Large intestine (tissue), 12 donors: Measurements from ENCODE around the gene KRT20. TPM values are rescaled to one million over a fixed set of nuclear protein-coding genes. Genes with fewer than 3 reads are reported as not detected.
"Not testable (repeated sequence)": the region's sequence is repeated elsewhere in the genome, so short reads cannot be mapped to it uniquely, and the experiment has no call there.

Source experiments
- DNase-seq, 2 donors: peaks; one replicate each; pipeline versions ENCODE4 v3.0.0 to v3.0.0-alpha.2; 2013
- H3K27ac ChIP-seq: one replicate; pipeline ENCODE4 v1.5.1; 2013; ENCODE audit warnings: low read length
- H3K27me3 ChIP-seq: 2 replicates; pipeline ENCODE4 v1.6.1; 2013; ENCODE audit warnings: low read length; ENCODE audit not compliant: control insufficient read depth, insufficient read depth
- H3K36me3 ChIP-seq: 2 replicates; pipeline ENCODE4 v1.6.1; 2013; ENCODE audit warnings: low read length; ENCODE audit not compliant: control insufficient read depth, insufficient read depth
- H3K4me1 ChIP-seq: one replicate; pipeline ENCODE4 v1.6.1; 2013; ENCODE audit warnings: low read length; ENCODE audit not compliant: control insufficient read depth, insufficient read depth
- H3K4me3 ChIP-seq: one replicate; pipeline ENCODE4 v1.5.1; 2013; ENCODE audit warnings: low read length
- H3K9me3 ChIP-seq: one replicate; pipeline ENCODE4 v1.6.1; 2013; ENCODE audit warnings: mild to moderate bottlenecking, low read depth, low read length, moderate library complexity; ENCODE audit not compliant: control insufficient read depth
- whole genome bisulfite sequencing: methylation state at CpG from one replicate; pipeline ENCODE4 v1.1.5; 2013; ENCODE audit warnings: low lambda C conversion rate; ENCODE audit not compliant: insufficient coverage; 5-methylcytosine and 5-hydroxymethylcytosine counted together
- long read RNA-seq, 11 donors: transcript quantifications; one replicate each; lab custom pipeline, GENCODE V29; 2026
- polyA plus RNA-seq: library from polyadenylated mRNA; unstranded; fragments of 120-200 nt; gene quantifications from one replicate; pipeline ENCODE4 v1.2.1, GENCODE V29; 2013

The KRT20 gene
- 31.7 TPM for polyA plus RNA-seq
- long read RNA-seq, donor 1, transcript KRT20-201 (8 exons, 1,737 nt): major isoform, 6 of 7 reads
- long read RNA-seq, donor 1, partial matches to known transcripts: 0 of 7 reads
- long read RNA-seq, donor 1, other reads (novel, unspliced or antisense): 0 of 7 reads
- long read RNA-seq, donor 2, transcript KRT20-201 (8 exons, 1,737 nt): major isoform, 26 of 26 reads
- long read RNA-seq, donor 2, partial matches to known transcripts: 0 of 26 reads
- long read RNA-seq, donor 2, other reads (novel, unspliced or antisense): 0 of 26 reads
- long read RNA-seq, donor 3: 0 reads
- long read RNA-seq, donor 4, partial matches to known transcripts: 0 of 1 reads
- long read RNA-seq, donor 4, other reads (novel, unspliced or antisense): 0 of 1 reads
- long read RNA-seq, donor 5, transcript KRT20-201 (8 exons, 1,737 nt): major isoform, 6 of 6 reads
- long read RNA-seq, donor 5, partial matches to known transcripts: 0 of 6 reads
- long read RNA-seq, donor 5, other reads (novel, unspliced or antisense): 0 of 6 reads
- long read RNA-seq, donor 6, transcript KRT20-201 (8 exons, 1,737 nt): major isoform, 16 of 16 reads
- long read RNA-seq, donor 6, partial matches to known transcripts: 0 of 16 reads
- long read RNA-seq, donor 6, other reads (novel, unspliced or antisense): 0 of 16 reads
- long read RNA-seq, donor 7, transcript KRT20-201 (8 exons, 1,737 nt): major isoform, 16 of 30 reads
- long read RNA-seq, donor 7, partial matches to known transcripts: 14 of 30 reads
- long read RNA-seq, donor 7, other reads (novel, unspliced or antisense): 0 of 30 reads
- long read RNA-seq, donor 8, transcript KRT20-201 (8 exons, 1,737 nt): major isoform, 12 of 12 reads
- long read RNA-seq, donor 8, partial matches to known transcripts: 0 of 12 reads
- long read RNA-seq, donor 8, other reads (novel, unspliced or antisense): 0 of 12 reads
- long read RNA-seq, donor 9, transcript KRT20-201 (8 exons, 1,737 nt): major isoform, 15 of 20 reads
- long read RNA-seq, donor 9, partial matches to known transcripts: 5 of 20 reads
- long read RNA-seq, donor 9, other reads (novel, unspliced or antisense): 0 of 20 reads
- long read RNA-seq, donor 10, transcript KRT20-201 (8 exons, 1,737 nt): major isoform, 11 of 19 reads
- long read RNA-seq, donor 10, partial matches to known transcripts: 7 of 19 reads
- long read RNA-seq, donor 10, other reads (novel, unspliced or antisense): 0 of 19 reads
- long read RNA-seq, donor 11, transcript KRT20-201 (8 exons, 1,737 nt): major isoform, 13 of 13 reads
- long read RNA-seq, donor 11, partial matches to known transcripts: 0 of 13 reads
- long read RNA-seq, donor 11, other reads (novel, unspliced or antisense): 0 of 13 reads

- no peaks in the 10 kb centered on the region for H3K27me3 ChIP-seq
- H3K9me3 ChIP-seq: no peaks in the 10 kb centered on the region
- H3K27ac ChIP-seq: peak within 1 kb of the TSS; percentile 87
- H3K4me3 ChIP-seq: peak within 1 kb of the TSS; percentile 7
- 82% methylated on average over 2 of the region's 23 CpGs for WGBS
- H3K4me1 ChIP-seq: peaks cover 42% of the 10 kb centered on the region
- DNase-seq: peak in 1 of 2 donors; percentile 60
- no peaks in the 10 kb centered on the region for H3K36me3 ChIP-seq
Observed at GRCh38 chr17:40884708-40885512, at the start of gene KRT20. TSS of gene KRT20 (minus strand) at chr17:40885242. CDS start at chr17:40885185, 57 bp downstream.

- Histone ChIP-seq H3K4me1 (peaks cover 3% of the 10 kb centered on the region), H3K27me3 (no peaks in the 10 kb centered on the region), H3K9me3 (no peaks in the 10 kb centered on the region), H3K36me3 (no peaks in the 10 kb centered on the region), H3K27ac (no peak overlapping the region), H3K4me3 (no peak overlapping the region)
- WGBS: no CpG with 5 or more reads among the region's 2 CpGs
- no peak for DNase-seq
Observed at GRCh38 chr17:40932608-40933007, 47.6 kb upstream of the KRT20 start.

GRCh38 chr17:40931311-40931710 is 46.3 kb upstream of the KRT20 start:
- Histone ChIP-seq H3K4me1 (peaks cover 1% of the 10 kb centered on the region), H3K27ac (no peak overlapping the region), H3K27me3 (peaks cover 5% of the 10 kb centered on the region), H3K9me3 (no peaks in the 10 kb centered on the region), H3K36me3 (no peaks in the 10 kb centered on the region), H3K4me3 (no peak overlapping the region)
- no peak for DNase-seq
- WGBS: 75% methylated on average over 1 of the region's 3 CpGs

GRCh38 chr17:40926341-40926740 is 41.3 kb upstream of the KRT20 start:
- DNase-seq: no peak
- peaks cover 15% of the 10 kb centered on the region for H3K27me3 ChIP-seq
- 82% methylated on average over 3 of the region's 8 CpGs for WGBS
- H3K9me3 ChIP-seq: no peaks in the 10 kb centered on the region
- H3K4me1 ChIP-seq: no peaks in the 10 kb centered on the region
- H3K4me3 ChIP-seq: no peak overlapping the region
- H3K27ac ChIP-seq: no peak overlapping the region
- H3K36me3 ChIP-seq: no peaks in the 10 kb centered on the region

GRCh38 chr17:40922239-40922638 is 37.2 kb upstream of the KRT20 start:
- DNase-seq: peak; percentile 46 to 65
- no peak overlapping the region for H3K4me3 ChIP-seq
- no peak overlapping the region for H3K27ac ChIP-seq
- H3K36me3 ChIP-seq: no peaks in the 10 kb centered on the region
- no peaks in the 10 kb centered on the region for H3K4me1 ChIP-seq
- no CpG with 5 or more reads among the region's 2 CpGs for WGBS
- H3K9me3 ChIP-seq: no peaks in the 10 kb centered on the region
- H3K27me3 ChIP-seq: peaks cover 15% of the 10 kb centered on the region

GRCh38 chr17:40921026-40921425 is 36.0 kb upstream of the KRT20 start:
- no peak overlapping the region for H3K4me3 ChIP-seq
- no peak for DNase-seq
- no peaks in the 10 kb centered on the region for H3K36me3 ChIP-seq
- H3K27me3 ChIP-seq: peaks cover 7% of the 10 kb centered on the region
- no peak overlapping the region for H3K27ac ChIP-seq
- no peaks in the 10 kb centered on the region for H3K4me1 ChIP-seq
- no CpG with 5 or more reads among the region's 2 CpGs for WGBS
- no peaks in the 10 kb centered on the region for H3K9me3 ChIP-seq

- 60% methylated on average over 1 of the region's 2 CpGs for WGBS
- DNase-seq, H3K27ac ChIP-seq, H3K4me1 ChIP-seq, H3K27me3 ChIP-seq, H3K4me3 ChIP-seq, H3K9me3 ChIP-seq, H3K36me3 ChIP-seq: not testable (repeated sequence)
Observed at GRCh38 chr17:40917116-40917515, 32.1 kb upstream of the KRT20 start.

GRCh38 chr17:40916366-40916765 is 31.3 kb upstream of the KRT20 start:
- no peaks in the 10 kb centered on the region for H3K27me3 ChIP-seq
- H3K4me3 ChIP-seq: no peak overlapping the region
- no peak overlapping the region for H3K27ac ChIP-seq
- no CpG with 5 or more reads among the region's 1 CpG for WGBS
- H3K36me3 ChIP-seq: no peaks in the 10 kb centered on the region
- DNase-seq: no peak
- H3K4me1 ChIP-seq: no peaks in the 10 kb centered on the region
- H3K9me3 ChIP-seq: no peaks in the 10 kb centered on the region

GRCh38 chr17:40915721-40916256 is 30.7 kb upstream of the KRT20 start:
- DNase-seq: no peak
- Histone ChIP-seq H3K27ac (no peak overlapping the region), H3K4me1 (no peaks in the 10 kb centered on the region), H3K4me3 (no peak overlapping the region), H3K36me3 (no peaks in the 10 kb centered on the region), H3K27me3 (no peaks in the 10 kb centered on the region), H3K9me3 (no peaks in the 10 kb centered on the region)
- WGBS: no CpG with 5 or more reads among the region's 2 CpGs
